SK-N-SH treated with all-trans-retinoic acid at 6 μM for 48 hours (cell line): ENCODE results near the gene KRT78.

Experiments
- PATZ1 ChIP-seq: fragments of 250-450 bp; sonication (Bioruptor Pico); IDR thresholded peaks from 2 replicates; pipeline ENCODE4 v1.8.0; 2020; ENCODE audit warnings: mild to moderate bottlenecking, moderate library complexity, borderline replicate concordance
- PPARA ChIP-seq: fragments of 250-450 bp; sonication (Bioruptor Pico); IDR thresholded peaks from 2 replicates; pipeline ENCODE4 v1.5.0; 2020; ENCODE audit warnings: mild to moderate bottlenecking, borderline replicate concordance
- TOX ChIP-seq: fragments of 250-450 bp; sonication (Bioruptor Pico); IDR thresholded peaks from 2 replicates; pipeline ENCODE4 v1.8.0; 2021; ENCODE audit warnings: mild to moderate bottlenecking, moderate library complexity, borderline replicate concordance
- ZNF565 ChIP-seq: fragments of 450-650 bp; formaldehyde crosslinking; conservative IDR thresholded peaks from 2 replicates; pipeline ENCODE4 v1.5.0; 2020; ENCODE audit warnings: low read depth, mild to moderate bottlenecking, moderate library complexity
- TF ChIP-seq, protein P1 (sequence below): fragments of 250-450 bp; sonication (Bioruptor Pico); IDR thresholded peaks from 2 replicates; pipeline ENCODE4 v1.5.1; 2020; ENCODE audit warnings: low read depth, mild to moderate bottlenecking, moderate library complexity

DNA sequence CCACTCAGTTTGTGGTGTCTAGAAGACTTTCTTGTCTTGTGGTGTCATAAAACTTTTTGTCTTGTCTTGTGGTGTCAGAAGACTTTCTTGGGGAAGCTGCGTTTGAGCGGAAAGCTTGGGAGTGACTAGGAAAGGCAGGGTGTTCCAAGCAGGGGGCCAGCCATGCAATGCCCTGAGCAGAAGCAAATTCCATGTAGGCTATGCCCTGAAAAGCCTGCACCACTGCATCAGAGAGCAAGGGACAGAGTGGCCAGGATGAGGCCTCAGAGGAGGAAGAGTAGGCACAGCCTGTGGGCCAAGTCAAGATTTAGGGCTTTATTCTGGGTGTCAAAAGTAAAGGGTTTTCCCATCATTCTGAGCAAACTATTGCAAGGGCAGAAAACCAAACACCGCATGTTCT lies 41.6 kb upstream of the KRT78 start:
- TF ChIP-seq, protein P1, sequence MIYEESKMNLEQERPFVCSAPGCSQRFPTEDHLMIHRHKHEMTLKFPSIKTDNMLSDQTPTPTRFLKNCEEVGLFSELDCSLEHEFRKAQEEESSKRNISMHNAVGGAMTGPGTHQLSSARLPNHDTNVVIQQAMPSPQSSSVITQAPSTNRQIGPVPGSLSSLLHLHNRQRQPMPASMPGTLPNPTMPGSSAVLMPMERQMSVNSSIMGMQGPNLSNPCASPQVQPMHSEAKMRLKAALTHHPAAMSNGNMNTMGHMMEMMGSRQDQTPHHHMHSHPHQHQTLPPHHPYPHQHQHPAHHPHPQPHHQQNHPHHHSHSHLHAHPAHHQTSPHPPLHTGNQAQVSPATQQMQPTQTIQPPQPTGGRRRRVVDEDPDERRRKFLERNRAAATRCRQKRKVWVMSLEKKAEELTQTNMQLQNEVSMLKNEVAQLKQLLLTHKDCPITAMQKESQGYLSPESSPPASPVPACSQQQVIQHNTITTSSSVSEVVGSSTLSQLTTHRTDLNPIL (CRISPR knock-in tag) = no peak
- TF ChIP-seq PPARA (CRISPR knock-in tag) = no peak
- no peak for TF ChIP-seq PATZ1 (CRISPR knock-in tag)
- no peak for TF ChIP-seq TOX
- no peak for TF ChIP-seq ZNF565 (CRISPR knock-in tag)
